Measurements from ENCODE around the gene MIS18A. TPM values are rescaled to one million over a fixed set of nuclear protein-coding genes. Genes with fewer than 3 reads are reported as not detected.

Gene MIS18A
- total RNA-seq, 3 donors from 2014 or later (not counting 1 experiment from before 2014, with no cell fraction given): 4.2 to 7.9 (median 5.2) TPM

DNA sequence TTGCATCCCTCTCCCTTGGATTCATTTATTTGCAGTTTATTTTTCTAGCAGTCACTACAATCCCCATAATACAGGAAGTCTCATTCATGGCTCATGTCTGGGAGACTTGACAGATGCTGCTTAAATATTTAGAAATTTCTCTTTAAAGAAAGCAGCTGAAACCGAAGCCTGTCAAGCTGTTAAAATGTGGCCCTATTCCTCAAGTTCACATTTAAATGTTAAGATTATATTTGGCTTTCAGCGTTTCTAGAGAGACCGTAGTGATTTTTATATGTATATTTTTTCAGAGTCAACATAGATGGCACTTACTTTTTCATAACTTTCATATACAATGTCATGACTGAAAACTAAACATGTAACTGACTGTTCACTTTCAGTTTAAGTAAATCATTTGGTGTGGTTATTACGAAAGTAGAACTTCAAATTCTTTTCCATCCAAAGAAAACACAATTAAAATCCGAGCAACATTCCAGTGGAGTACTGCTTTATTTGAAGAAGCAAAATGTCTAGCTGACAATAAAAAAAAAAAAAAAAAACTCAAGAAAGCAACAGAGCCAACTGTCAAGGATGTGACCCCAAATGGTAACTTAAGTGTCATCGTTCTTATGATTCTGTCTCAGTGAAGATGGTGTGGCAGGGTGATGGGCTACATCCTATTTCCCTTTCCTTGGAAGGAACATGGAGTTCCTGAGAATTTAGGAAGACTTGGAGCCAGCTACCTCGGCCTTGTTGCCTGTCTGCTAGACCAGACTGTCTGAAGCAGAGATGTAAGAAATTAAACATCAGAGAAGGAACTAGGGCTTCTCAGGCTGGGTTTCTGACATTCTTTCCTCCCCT is 37.8 kb downstream of the MIS18A start:
- WGBS (ENCODE audit: insufficient coverage): 76% methylated on average over 3 of the region's 7 CpGs
- H3K36me3 Mint-ChIP-seq: no peaks in the 10 kb centered on the region

DNA sequence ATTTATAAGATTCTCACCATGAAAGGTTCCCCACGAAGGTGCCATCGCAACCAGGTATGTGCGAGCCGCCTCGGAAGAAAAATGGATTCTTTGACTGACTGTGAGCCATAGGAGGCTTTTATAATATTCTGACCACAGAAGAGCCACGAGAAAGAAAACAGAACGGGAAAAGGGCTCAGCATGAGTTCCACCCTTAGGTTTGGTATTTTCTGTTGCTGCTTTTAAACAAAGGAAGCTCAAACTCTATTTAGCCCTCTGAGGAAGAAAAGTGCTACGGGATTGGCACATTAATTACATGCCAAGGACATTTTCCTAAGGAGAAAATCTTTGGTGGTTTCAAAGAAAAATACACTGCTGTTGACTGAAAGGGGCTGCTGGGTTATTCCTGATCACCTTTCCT is 39.3 kb downstream of the MIS18A start:
- peaks cover 0 to 25% of the 10 kb centered on the region in 2 donors for H3K27me3 Mint-ChIP-seq (ENCODE audit: low read depth in 2 of 2)
- Histone ChIP-seq H3K27ac (ENCODE audit: low read length) (no peak overlapping the region), H3K27me3 (ENCODE audit: control insufficient read depth, insufficient read depth, low read length) (no peaks in the 10 kb centered on the region), H3K4me3 (ENCODE audit: low read length) (no peak overlapping the region), H3K36me3 (ENCODE audit: control insufficient read depth, insufficient read depth, low read length) (no peaks in the 10 kb centered on the region), H3K4me1 (ENCODE audit: control insufficient read depth, insufficient read depth, low read length) (no peaks in the 10 kb centered on the region), H3K9me3 (ENCODE audit: control insufficient read depth, insufficient read depth, low read length) (no peaks in the 10 kb centered on the region)
- no peaks in the 10 kb centered on the region for H3K9me3 Mint-ChIP-seq
- no peaks in the 10 kb centered on the region for H3K36me3 Mint-ChIP-seq
- WGBS (ENCODE audit: insufficient coverage): 69% methylated on average over 8 of the region's 8 CpGs
- no peaks in the 10 kb centered on the region for H3K4me1 Mint-ChIP-seq
- DNase-seq (no peak), ATAC-seq (no peak)
- H3K27ac Mint-ChIP-seq: no peak overlapping the region
- intact Hi-C loops (cut with micrococcal nuclease): no loop called here
- no peak overlapping the region for H3K4me3 Mint-ChIP-seq
- TF ChIP-seq, protein P1, sequence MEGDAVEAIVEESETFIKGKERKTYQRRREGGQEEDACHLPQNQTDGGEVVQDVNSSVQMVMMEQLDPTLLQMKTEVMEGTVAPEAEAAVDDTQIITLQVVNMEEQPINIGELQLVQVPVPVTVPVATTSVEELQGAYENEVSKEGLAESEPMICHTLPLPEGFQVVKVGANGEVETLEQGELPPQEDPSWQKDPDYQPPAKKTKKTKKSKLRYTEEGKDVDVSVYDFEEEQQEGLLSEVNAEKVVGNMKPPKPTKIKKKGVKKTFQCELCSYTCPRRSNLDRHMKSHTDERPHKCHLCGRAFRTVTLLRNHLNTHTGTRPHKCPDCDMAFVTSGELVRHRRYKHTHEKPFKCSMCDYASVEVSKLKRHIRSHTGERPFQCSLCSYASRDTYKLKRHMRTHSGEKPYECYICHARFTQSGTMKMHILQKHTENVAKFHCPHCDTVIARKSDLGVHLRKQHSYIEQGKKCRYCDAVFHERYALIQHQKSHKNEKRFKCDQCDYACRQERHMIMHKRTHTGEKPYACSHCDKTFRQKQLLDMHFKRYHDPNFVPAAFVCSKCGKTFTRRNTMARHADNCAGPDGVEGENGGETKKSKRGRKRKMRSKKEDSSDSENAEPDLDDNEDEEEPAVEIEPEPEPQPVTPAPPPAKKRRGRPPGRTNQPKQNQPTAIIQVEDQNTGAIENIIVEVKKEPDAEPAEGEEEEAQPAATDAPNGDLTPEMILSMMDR (IDR thresholded peaks at IDR 0.05): no peak

More for the DNA sequence above, 37.8 kb downstream of the MIS18A start:
- intact Hi-C loops (cut with micrococcal nuclease): no loop called here
- DNase-seq (no peak), ATAC-seq (no peak)
- H3K27ac Mint-ChIP-seq: no peak overlapping the region
- H3K4me3 Mint-ChIP-seq: no peak overlapping the region
- H3K9me3 ChIP-seq (ENCODE audit: control insufficient read depth, insufficient read depth, low read length): no peaks in the 10 kb centered on the region
- H3K4me3 ChIP-seq (ENCODE audit: low read length): no peak overlapping the region
- H3K27me3 Mint-ChIP-seq (ENCODE audit: low read depth in 2 of 2): peaks cover 0 to 28% of the 10 kb centered on the region in 2 donors
- H3K36me3 ChIP-seq (ENCODE audit: control insufficient read depth, insufficient read depth, low read length): no peaks in the 10 kb centered on the region
- no peaks in the 10 kb centered on the region for H3K4me1 Mint-ChIP-seq
- no peaks in the 10 kb centered on the region for H3K4me1 ChIP-seq (ENCODE audit: control insufficient read depth, insufficient read depth, low read length)
- no peak overlapping the region for H3K27ac ChIP-seq (ENCODE audit: low read length)
- H3K9me3 Mint-ChIP-seq: no peaks in the 10 kb centered on the region
- TF ChIP-seq, protein P1 (IDR thresholded peaks at IDR 0.05): no peak
- H3K27me3 ChIP-seq (ENCODE audit: control insufficient read depth, insufficient read depth, low read length): no peaks in the 10 kb centered on the region

DNA sequence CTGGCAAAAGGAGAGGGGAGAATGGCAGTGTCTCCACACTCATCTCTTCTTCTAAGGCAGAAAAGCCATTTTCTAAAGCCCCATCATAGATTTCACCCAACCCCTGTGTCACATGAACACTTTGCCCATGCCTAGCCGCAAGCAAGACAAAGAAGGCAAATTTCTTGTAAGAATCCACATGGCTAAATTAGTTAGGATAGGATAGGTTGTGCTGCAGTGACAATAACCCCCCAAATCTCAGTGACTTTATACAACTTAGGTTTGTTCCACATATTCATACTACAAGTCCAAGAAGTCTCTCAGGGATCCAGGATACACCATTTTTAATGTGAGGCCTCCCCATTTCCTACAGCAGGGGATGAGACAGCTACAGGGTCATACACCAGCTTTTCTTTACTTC is 40.8 kb downstream of the MIS18A start:
- WGBS (ENCODE audit: insufficient coverage): no CpG with 5 or more reads among the region's 1 CpG
- H3K4me3 Mint-ChIP-seq: no peak overlapping the region

More for the DNA sequence above, 40.8 kb downstream of the MIS18A start:
- Mint-ChIP-seq H3K27me3 (ENCODE audit: low read depth in 2 of 2) (peaks cover 0 to 17% of the 10 kb centered on the region in 2 donors), H3K4me1 (no peaks in the 10 kb centered on the region), H3K36me3 (no peaks in the 10 kb centered on the region), H3K27ac (no peak overlapping the region), H3K9me3 (no peaks in the 10 kb centered on the region)
- DNase-seq (no peak), ATAC-seq (no peak)
- H3K27me3 ChIP-seq (ENCODE audit: control insufficient read depth, insufficient read depth, low read length): no peaks in the 10 kb centered on the region
- H3K9me3 ChIP-seq (ENCODE audit: control insufficient read depth, insufficient read depth, low read length): no peaks in the 10 kb centered on the region
- no peak overlapping the region for H3K27ac ChIP-seq (ENCODE audit: low read length)
- H3K4me3 ChIP-seq (ENCODE audit: low read length): no peak overlapping the region
- no peaks in the 10 kb centered on the region for H3K36me3 ChIP-seq (ENCODE audit: control insufficient read depth, insufficient read depth, low read length)
- TF ChIP-seq, protein P1 (IDR thresholded peaks at IDR 0.05): no peak
- no peaks in the 10 kb centered on the region for H3K4me1 ChIP-seq (ENCODE audit: control insufficient read depth, insufficient read depth, low read length)
- intact Hi-C loops (cut with micrococcal nuclease): no loop called here

Data from natural killer cell (primary cell).